Hematopoietic multipotent progenitor cell treated with erythropoietin and hydrocortisone succinate and interleukin-3 and kit ligand, for 6 days (in vitro differentiated cells): ENCODE results near the gene INTS13.
"Not testable (repeated sequence)": the region's sequence is repeated elsewhere in the genome, so short reads cannot be mapped to it uniquely, and the experiment has no call there.

ENCODE experiments used
- DNase-seq: peaks from one replicate; pipeline ENCODE4 v3.0.0-alpha.2; 2015

Gene INTS13

DNA sequence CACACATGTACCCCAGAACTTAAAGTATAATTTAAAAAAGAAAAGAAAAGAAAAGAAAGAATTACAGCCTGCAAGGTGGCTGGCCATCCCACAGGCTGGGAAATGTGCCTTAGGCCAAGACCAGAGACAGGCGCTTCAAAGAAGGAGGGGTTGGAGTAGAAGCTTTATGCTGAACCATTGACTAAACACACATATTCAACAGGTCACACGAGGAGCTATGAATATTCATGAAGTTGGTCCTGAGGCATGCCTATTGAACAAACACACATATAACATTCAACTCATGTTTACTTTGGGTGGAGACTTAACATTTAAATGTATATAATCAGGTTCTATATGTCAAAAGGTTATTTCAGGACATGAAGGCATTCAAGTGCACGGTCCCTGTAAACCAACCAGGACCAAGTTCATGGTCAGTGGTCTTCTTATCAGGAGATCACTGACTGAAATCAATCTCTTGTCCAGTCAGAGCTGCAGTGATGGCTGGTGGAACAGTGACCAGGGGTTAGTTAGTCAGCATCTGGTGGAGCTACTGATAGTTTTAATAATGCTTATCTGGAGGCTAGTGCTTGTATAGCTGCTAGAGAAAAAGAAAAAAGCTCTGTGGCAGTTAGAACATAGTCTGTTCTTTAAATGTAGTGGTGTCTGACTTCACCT, 69.2 kb downstream of the INTS13 start:
- DNase-seq: peak; percentile 73

DNA sequence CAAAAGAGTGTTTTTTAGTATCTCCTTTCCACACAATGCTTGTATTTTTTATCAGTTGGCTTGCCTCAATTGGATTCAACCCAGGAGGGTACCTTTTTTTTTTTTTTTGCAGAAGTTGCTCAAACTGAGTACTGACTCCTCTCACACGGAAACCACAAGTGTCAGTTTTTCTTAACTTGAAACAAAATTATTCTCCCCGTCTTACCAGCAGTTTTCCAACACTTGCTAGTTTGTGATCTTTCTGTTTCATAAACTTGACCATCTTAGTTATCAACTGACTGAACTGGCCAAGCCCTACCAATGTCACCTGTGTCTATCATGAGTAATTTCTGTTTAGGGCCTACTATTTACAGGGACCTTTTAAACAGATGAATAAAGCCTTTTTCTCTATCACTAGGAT, 70.7 kb downstream of the INTS13 start:
- peak; percentile 90 for DNase-seq

DNA sequence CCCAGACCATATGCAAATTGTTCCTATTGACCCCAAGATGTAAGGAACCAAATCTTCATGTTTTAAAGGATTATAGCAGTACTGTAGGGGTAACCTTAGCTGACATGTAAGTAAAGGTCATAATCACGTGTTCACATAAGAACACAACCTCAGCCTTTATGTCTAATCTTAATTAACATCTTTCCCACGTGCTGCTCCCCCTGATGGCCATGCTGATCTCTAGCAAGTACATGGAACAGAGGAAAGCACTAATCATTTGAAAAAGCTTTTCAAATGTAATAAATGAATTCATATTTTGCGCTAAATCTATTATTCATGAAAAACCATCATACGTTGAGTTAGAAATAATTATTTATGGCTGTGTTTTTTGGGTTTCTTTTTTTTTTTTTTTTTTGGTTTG, 74.3 kb downstream of the INTS13 start:
- DNase-seq: peak; percentile 59

DNA sequence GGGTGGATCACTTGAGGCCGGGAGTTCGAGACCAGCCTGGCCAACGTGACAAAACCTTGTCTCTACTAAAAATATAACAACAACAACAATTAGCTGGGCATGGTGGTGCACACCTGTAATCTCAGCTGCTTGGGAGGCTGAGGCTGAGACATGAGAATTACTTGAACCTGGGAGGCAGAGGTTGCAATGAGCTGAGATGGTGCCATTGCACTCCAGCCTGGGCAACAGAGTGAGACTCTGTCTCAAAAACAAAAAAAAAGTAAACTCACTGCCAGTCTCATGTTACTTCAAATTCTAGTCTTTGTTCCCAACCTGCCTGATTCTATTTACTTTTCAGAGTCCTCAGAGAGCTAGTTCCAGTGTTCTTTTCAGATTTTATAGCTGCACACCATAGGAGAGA, 75.0 kb downstream of the INTS13 start:
- not testable (repeated sequence) for DNase-seq

DNA sequence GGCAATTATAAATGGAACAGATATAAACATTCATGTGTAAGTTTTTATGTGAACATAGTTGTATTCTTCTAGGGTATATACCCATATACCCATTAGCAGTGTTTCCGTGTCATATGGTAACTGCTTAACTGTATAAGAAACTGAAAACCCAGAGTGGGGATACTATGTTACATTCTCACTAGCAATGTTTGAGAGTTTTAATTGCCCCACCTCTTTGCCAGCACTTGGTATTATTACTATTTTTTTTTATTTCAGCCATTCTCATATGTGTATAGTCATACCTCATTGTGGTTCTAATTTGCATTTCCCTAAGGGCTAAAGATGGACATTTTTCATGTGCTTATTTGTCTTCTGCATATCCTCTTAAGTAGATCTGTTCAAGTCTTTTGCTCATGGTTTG, 76.1 kb downstream of the INTS13 start:
- no peak for DNase-seq

DNA sequence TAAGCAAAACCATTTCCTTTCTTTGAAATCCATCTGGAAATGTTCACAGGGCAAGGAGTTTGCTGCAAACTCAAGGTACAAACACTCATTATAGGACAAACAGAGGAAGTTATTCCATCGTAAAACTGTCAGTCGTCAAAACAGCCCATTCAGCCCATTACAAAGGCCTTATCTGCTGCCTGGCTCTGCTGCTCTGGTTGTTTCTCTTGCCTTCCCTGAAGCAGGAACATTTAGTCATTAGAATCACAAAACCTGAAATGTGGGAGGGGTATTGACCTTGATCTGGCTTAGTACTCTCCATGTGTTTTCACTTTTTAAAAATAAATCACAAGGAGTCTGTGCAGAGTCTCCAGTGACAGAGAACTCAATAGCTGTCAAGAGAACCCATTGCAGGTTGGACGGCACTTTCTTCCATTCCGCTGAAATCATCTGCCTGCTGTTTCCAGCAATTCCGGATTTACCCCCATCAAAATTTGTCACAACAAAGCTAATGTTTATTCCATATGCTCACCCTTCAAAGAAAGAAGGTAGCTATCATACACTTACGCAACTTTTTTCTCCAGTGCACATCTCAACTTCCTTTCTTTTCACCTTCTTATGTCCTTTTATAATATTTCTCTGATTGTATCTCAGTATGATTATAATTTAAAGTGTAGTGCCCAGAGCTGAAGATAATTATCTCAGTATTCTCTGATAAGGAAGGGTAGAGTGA, 80.2 kb downstream of the INTS13 start:
- DNase-seq: no peak

DNA sequence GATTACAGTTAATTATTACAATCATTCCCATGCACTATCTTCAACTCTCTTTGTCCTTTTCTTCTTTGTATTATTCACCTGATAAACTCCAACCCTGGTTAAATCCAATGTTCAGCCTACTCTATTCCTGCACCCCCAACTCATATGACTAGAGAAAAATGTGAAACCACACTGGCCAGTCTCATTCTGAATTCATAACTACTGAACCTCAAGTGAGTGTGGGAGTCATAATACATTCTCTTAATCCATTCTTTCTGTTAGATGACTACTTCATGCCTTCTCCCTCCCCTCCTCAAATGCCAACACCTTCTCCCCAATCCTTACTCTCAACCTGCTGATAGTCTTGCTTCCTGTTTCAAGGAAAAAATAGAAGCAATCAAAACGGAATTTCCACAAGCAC, 82.4 kb downstream of the INTS13 start:
- no peak for DNase-seq
